H9 (cell line): ENCODE results near the gene WDR64. TPM values are rescaled to one million over a fixed set of nuclear protein-coding genes. Genes with fewer than 3 reads are reported as not detected.

Experiments
- DNase-seq: peaks from one replicate; pipeline ENCODE4 v3.0.0-alpha.2; 2017
- H2AFZ ChIP-seq: one replicate; pipeline ENCODE4 v1.6.1; 2013; ENCODE audit warnings: mild to moderate bottlenecking, low read length, control low read depth, moderate library complexity
- H2AK5ac ChIP-seq: 2 replicates; pipeline ENCODE4 v1.6.1; 2013; ENCODE audit warnings: low read length, control low read depth, mixed read lengths; ENCODE audit not compliant: insufficient read length
- H2BK120ac ChIP-seq: one replicate; pipeline ENCODE4 v1.6.1; 2013; ENCODE audit warnings: low read depth, mild to moderate bottlenecking, low read length, control low read depth, inconsistent platforms; ENCODE audit not compliant: poor library complexity, severe bottlenecking
- H2BK12ac ChIP-seq: 2 replicates; pipeline ENCODE4 v1.6.1; 2013; ENCODE audit warnings: low read length, control low read depth, mixed read lengths, low read depth; ENCODE audit not compliant: insufficient read length
- H2BK15ac ChIP-seq: 2 replicates; pipeline ENCODE4 v1.6.1; 2013; ENCODE audit warnings: low read depth, low read length, control low read depth
- H2BK20ac ChIP-seq: one replicate; pipeline ENCODE4 v1.6.1; 2013; ENCODE audit warnings: low read depth, mild to moderate bottlenecking, low read length, control low read depth, inconsistent platforms; ENCODE audit not compliant: poor library complexity, severe bottlenecking
- H2BK5ac ChIP-seq: 2 replicates; pipeline ENCODE4 v1.6.1; 2013; ENCODE audit warnings: low read length, control low read depth, mixed read lengths; ENCODE audit not compliant: insufficient read length
- H3K14ac ChIP-seq: 2 replicates; pipeline ENCODE4 v1.6.1; 2013; ENCODE audit warnings: low read length, control low read depth; ENCODE audit not compliant: insufficient read depth
- H3K18ac ChIP-seq: 2 replicates; pipeline ENCODE4 v1.6.1; 2013; ENCODE audit warnings: low read depth, mild to moderate bottlenecking, mixed read lengths, low read length, control low read depth; ENCODE audit not compliant: insufficient read length
- H3K23ac ChIP-seq: 2 replicates; pipeline ENCODE4 v1.6.1; 2013; ENCODE audit warnings: low read length, control low read depth, mixed read lengths, low read depth; ENCODE audit not compliant: insufficient read length
- H3K23me2 ChIP-seq: 2 replicates; pipeline ENCODE4 v1.6.1; 2013; ENCODE audit warnings: low read depth, mild to moderate bottlenecking, mixed read lengths, low read length, control low read depth; ENCODE audit not compliant: insufficient read length, poor library complexity, severe bottlenecking
- H3K27ac ChIP-seq: 2 replicates; pipeline ENCODE4 v1.5.1; 2013; ENCODE audit warnings: low read length, control low read depth, mixed read lengths, low read depth; ENCODE audit not compliant: insufficient read length
- H3K27me3 ChIP-seq: 2 replicates; pipeline ENCODE4 v1.6.1; 2013; ENCODE audit warnings: low read length, control low read depth, inconsistent platforms; ENCODE audit not compliant: insufficient read depth
- H3K4ac ChIP-seq: 2 replicates; pipeline ENCODE4 v1.6.1; 2013; ENCODE audit warnings: low read depth, mild to moderate bottlenecking, control low read depth, inconsistent platforms, low read length, moderate library complexity
- H3K4me1 ChIP-seq: 2 replicates; pipeline ENCODE4 v1.6.1; 2013; ENCODE audit warnings: low read length, control low read depth, inconsistent platforms; ENCODE audit not compliant: insufficient read depth
- H3K4me2 ChIP-seq: 2 replicates; pipeline ENCODE4 v1.6.1; 2013; ENCODE audit warnings: low read length, control low read depth, mixed read lengths; ENCODE audit not compliant: insufficient read length, insufficient read depth
- H3K56ac ChIP-seq: 2 replicates; pipeline ENCODE4 v1.6.1; 2013; ENCODE audit warnings: low read depth, mild to moderate bottlenecking, mixed read lengths, low read length, control low read depth; ENCODE audit not compliant: insufficient read length
- H3K79me1 ChIP-seq: 2 replicates; pipeline ENCODE4 v1.6.1; 2013; ENCODE audit warnings: low read depth, mild to moderate bottlenecking, moderate library complexity, low read length, control low read depth, inconsistent platforms; ENCODE audit not compliant: insufficient read depth, poor library complexity, severe bottlenecking
- H3K79me2 ChIP-seq: 2 replicates; pipeline ENCODE4 v1.6.1; 2013; ENCODE audit warnings: low read length, control low read depth, inconsistent platforms; ENCODE audit not compliant: insufficient read depth
- H3K9ac ChIP-seq: 2 replicates; pipeline ENCODE4 v1.6.1; 2013; ENCODE audit warnings: low read length, control low read depth, mixed read lengths; ENCODE audit not compliant: insufficient read length; ENCODE audit errors: extremely low read depth
- H3K9me3 ChIP-seq: one replicate; pipeline ENCODE4 v1.6.1; 2013; ENCODE audit warnings: low read depth, low read length, inconsistent platforms; ENCODE audit not compliant: control insufficient read depth
- H3T11ph ChIP-seq: one replicate; pipeline ENCODE4 v1.6.1; 2013; ENCODE audit warnings: mild to moderate bottlenecking, low read length, control low read depth, inconsistent platforms
- H4K20me1 ChIP-seq: one replicate; pipeline ENCODE4 v1.6.1; 2013; ENCODE audit not compliant: control insufficient read depth, insufficient read length, insufficient read depth
- H4K5ac ChIP-seq: 2 replicates; pipeline ENCODE4 v1.6.1; 2013; ENCODE audit warnings: low read depth, mild to moderate bottlenecking, mixed read lengths, low read length, control low read depth; ENCODE audit not compliant: insufficient read length
- H4K8ac ChIP-seq: replicated peaks from 2 replicates; pipeline ENCODE4 v1.6.1; 2013; ENCODE audit warnings: low read length, control low read depth, mixed read lengths, low read depth; ENCODE audit not compliant: insufficient read length
- H4K91ac ChIP-seq: 2 replicates; pipeline ENCODE4 v1.6.1; 2013; ENCODE audit warnings: low read depth, mild to moderate bottlenecking, moderate library complexity, mixed read lengths, low read length, control low read depth; ENCODE audit not compliant: insufficient read length
- H3K27ac Mint-ChIP-seq, 3 experiments: 2 replicates in 2 of 3; 3 replicates in 1 of 3; pipeline ENCODE4 v1.8.0; 2020 to 2021; ENCODE audit warnings: mixed read lengths in 3 of 3, mild to moderate bottlenecking in 1 of 3, moderate library complexity in 1 of 3
- H3K27me3 Mint-ChIP-seq: 2 replicates; pipeline ENCODE4 v1.8.0; 2021; ENCODE audit warnings: low read depth, mild to moderate bottlenecking, moderate library complexity, mixed read lengths
- H3K36me3 Mint-ChIP-seq, 3 experiments: 2 replicates in 2 of 3; 3 replicates in 1 of 3; pipeline ENCODE4 v1.8.0; 2020 to 2021; ENCODE audit warnings: low read depth in 3 of 3, mixed read lengths in 3 of 3; ENCODE audit not compliant: insufficient read depth in 1 of 3
- H3K4me1 Mint-ChIP-seq, 2 experiments: 2 replicates each; pipeline ENCODE4 v1.8.0; 2020; ENCODE audit warnings: mixed read lengths in 2 of 2
- H3K4me3 Mint-ChIP-seq, 2 experiments: 2 replicates in 1 of 2; 3 replicates in 1 of 2; pipeline ENCODE4 v1.8.0; 2020 to 2021; ENCODE audit warnings: mild to moderate bottlenecking in 2 of 2, mixed read lengths in 2 of 2, moderate library complexity in 1 of 2
- H3K9me3 Mint-ChIP-seq, 2 experiments: 2 replicates in 1 of 2; 3 replicates in 1 of 2; pipeline ENCODE4 v1.8.0; 2020; ENCODE audit warnings: mild to moderate bottlenecking in 2 of 2, mixed read lengths in 2 of 2, moderate library complexity in 1 of 2
- CTCF ChIP-seq: fragments of 200-600 bp; sonication (generic); conservative IDR thresholded peaks from 3 replicates; pipeline ENCODE4 v1.8.0; 2021; ENCODE audit warnings: antibody characterized with exemption, mild to moderate bottlenecking
- WGBS: extraction: QIAGEN DNeasy Blood & Tissue Kit; methylation state at CpG from one replicate; pipeline ENCODE4 v1.1.7; 2013; ENCODE audit warnings: missing lambda C conversion rate, low lambda C conversion rate, mixed read lengths; ENCODE audit not compliant: insufficient read length; ENCODE audit errors: extremely low coverage; 5-methylcytosine and 5-hydroxymethylcytosine counted together
- total RNA-seq: library from RNA; stranded (reverse); gene quantifications from 2 replicates; pipeline ENCODE4 v1.2.1, GENCODE V29; 2021

The WDR64 gene
- total RNA-seq, 1 experiment from 2014 or later: not detected

GRCh38 chr1:241624935-241625334, 27.1 kb upstream of the WDR64 start:
- no peak for DNase-seq
- Mint-ChIP-seq H3K27ac (no peak overlapping the region), H3K4me3 (no peak overlapping the region), H3K4me1 (peaks cover 7 to 13% of the 10 kb centered on the region in 2 experiments), H3K36me3 (peaks cover 0 to 4% (median 4%) of the 10 kb centered on the region in 3 experiments; a peak in 3 of 7 replicates), H3K9me3 (no peaks in the 10 kb centered on the region), H3K27me3 (no peaks in the 10 kb centered on the region)
- Histone ChIP-seq H3T11ph (no peak overlapping the region), H2BK15ac (no peak overlapping the region), H3K27ac (no peak overlapping the region), H3K4me1 (no peaks in the 10 kb centered on the region), H2BK20ac (no peak overlapping the region), H2BK5ac (no peak overlapping the region), H2AK5ac (no peak overlapping the region), H3K4ac (no peak overlapping the region), H3K23ac (no peak overlapping the region), H3K79me1 (no peaks in the 10 kb centered on the region), H4K8ac (no peak overlapping the region), H3K23me2 (no peaks in the 10 kb centered on the region), H3K56ac (no peak overlapping the region), H3K9me3 (no peaks in the 10 kb centered on the region), H2BK12ac (no peak overlapping the region), H2BK120ac (no peak overlapping the region), H3K79me2 (no peaks in the 10 kb centered on the region), H4K20me1 (no peaks in the 10 kb centered on the region), H3K14ac (no peak overlapping the region), H3K18ac (no peak overlapping the region), H3K27me3 (no peaks in the 10 kb centered on the region), H3K4me2 (no peak overlapping the region), H3K9ac (no peak overlapping the region), H2AFZ (no peak overlapping the region), H4K5ac (no peak overlapping the region), H4K91ac (no peak overlapping the region)
- TF ChIP-seq CTCF: no peak
- WGBS: no CpG with 5 or more reads among the region's 2 CpGs
